H1 (cell line): Measurements from ENCODE around the gene LRRC4C. TPM values are rescaled to one million over a fixed set of nuclear protein-coding genes. Genes with fewer than 3 reads are reported as not detected.

Source experiments
- CTCF ChIA-PET: fragments of 300-600 bp; sonication (Branson Sonifier 250); formaldehyde crosslinking; loops from one replicate; lab custom pipeline; 2021; ENCODE audit not compliant: partially characterized antibody; lab: Charles Lee
- POLR2A ChIA-PET: fragments of 300-600 bp; sonication (Branson Sonifier 250); formaldehyde crosslinking; loops from one replicate; lab custom pipeline; 2021; ENCODE audit warnings: inconsistent platforms; ENCODE audit not compliant: partially characterized antibody; lab: Charles Lee
- DNase-seq, 2 experiments: peaks; one replicate each; pipeline versions ENCODE4 v3.0.0 to v3.0.0-alpha.2; 2010 to 2022; ENCODE audit warnings: low spot score in 2 of 2, low read depth in 1 of 2, mixed read lengths in 1 of 2
- FAIRE-seq: peaks from 2 replicates; lab custom pipeline; 2011; peaks lifted over from hg19 to GRCh38; lab: Jason Lieb, UNC
- H2AFZ ChIP-seq: 2 replicates; pipeline ENCODE4 v1.8.1; 2012; ENCODE audit warnings: low read length, inconsistent platforms
- H2AK5ac ChIP-seq: 2 replicates; pipeline ENCODE4 v1.6.1; 2013; ENCODE audit warnings: low read depth, low read length
- H2BK120ac ChIP-seq: replicated peaks from 2 replicates; pipeline ENCODE3; 2013; ENCODE audit warnings: low read depth, low read length, inconsistent platforms
- H2BK12ac ChIP-seq: 2 replicates; pipeline ENCODE4 v1.6.1; 2013; ENCODE audit warnings: low read depth, low read length
- H2BK15ac ChIP-seq: 2 replicates; pipeline ENCODE4 v1.6.1; 2013; ENCODE audit warnings: low read length
- H2BK20ac ChIP-seq: 2 replicates; pipeline ENCODE4 v1.6.1; 2013; ENCODE audit warnings: low read length
- H2BK5ac ChIP-seq: 2 replicates; pipeline ENCODE4 v1.6.1; 2013; ENCODE audit warnings: low read depth, low read length
- H3K14ac ChIP-seq: 2 replicates; pipeline ENCODE4 v1.6.1; 2013; ENCODE audit warnings: inconsistent platforms; ENCODE audit not compliant: insufficient read length
- H3K18ac ChIP-seq: 2 replicates; pipeline ENCODE4 v1.6.1; 2013; ENCODE audit warnings: low read length; ENCODE audit errors: extremely low read depth
- H3K23ac ChIP-seq: 2 replicates; pipeline ENCODE4 v1.6.1; 2013; ENCODE audit warnings: inconsistent platforms; ENCODE audit not compliant: insufficient read length
- H3K23me2 ChIP-seq: 2 replicates; pipeline ENCODE4 v1.6.1; 2013; ENCODE audit warnings: low read depth, low read length
- H3K27ac ChIP-seq: 2 replicates; pipeline ENCODE4 v1.6.1; 2011; ENCODE audit warnings: low read depth, low read length, inconsistent platforms
- H3K27me3 ChIP-seq, 4 experiments: replicated peaks in 1 of 4; 1 replicate in 1 of 4; 2 replicates in 3 of 4; pipeline versions ENCODE4 v1.6.1 to v1.8.1; 2011 to 2013; ENCODE audit warnings: low read length in 3 of 4, mild to moderate bottlenecking in 3 of 4, inconsistent platforms in 2 of 4, mixed read lengths in 2 of 4, moderate library complexity in 1 of 4; ENCODE audit not compliant: control insufficient read depth in 3 of 4, insufficient read depth in 3 of 4; ENCODE audit errors: extremely low read depth in 1 of 4
- H3K36me3 ChIP-seq, 4 experiments: 2 replicates each; pipeline versions ENCODE4 v1.6.1 to v1.8.1; 2011 to 2013; ENCODE audit warnings: mild to moderate bottlenecking in 4 of 4, low read length in 3 of 4, moderate library complexity in 2 of 4, control low read depth in 1 of 4, inconsistent platforms in 1 of 4; ENCODE audit not compliant: insufficient read depth in 4 of 4, control insufficient read depth in 2 of 4
- H3K4ac ChIP-seq: replicated peaks from 2 replicates; pipeline ENCODE3; 2013; ENCODE audit warnings: low read length, low read depth, mixed read lengths, inconsistent platforms; ENCODE audit not compliant: insufficient read length
- H3K4me1 ChIP-seq, 4 experiments: replicated peaks in 1 of 4; 1 replicate in 1 of 4; 2 replicates in 3 of 4; pipeline versions ENCODE4 v1.6.1 to v1.8.1; 2011 to 2013; ENCODE audit warnings: low read length in 3 of 4, inconsistent platforms in 2 of 4, mixed read lengths in 1 of 4; ENCODE audit not compliant: insufficient read depth in 4 of 4, control insufficient read depth in 3 of 4
- H3K4me2 ChIP-seq, 2 experiments: 2 replicates each; pipeline versions ENCODE4 v1.6.1 to v1.8.1; 2011 to 2013; ENCODE audit warnings: low read depth in 2 of 2, low read length in 2 of 2, control low read depth in 1 of 2, inconsistent platforms in 1 of 2, mild to moderate bottlenecking in 1 of 2; ENCODE audit not compliant: insufficient read depth in 1 of 2
- H3K4me3 ChIP-seq, 4 experiments: fragments of 200-600, 300-600 bp in 1 of 4; sonication (generic), shearing (Covaris generic), sonication (Bioruptor Twin) in 1 of 4; 2 replicates each; pipeline versions ENCODE4 v1.5.1 to v1.8.1; 2011 to 2016; ENCODE audit warnings: low read length in 4 of 4, low read depth in 3 of 4, control low read depth in 2 of 4, inconsistent platforms in 2 of 4, mild to moderate bottlenecking in 2 of 4, mixed read lengths in 1 of 4, moderate library complexity in 1 of 4; ENCODE audit not compliant: insufficient read depth in 2 of 4; ENCODE audit errors: extremely low read depth in 1 of 4
- H3K56ac ChIP-seq: replicated peaks from 2 replicates; pipeline ENCODE3; 2013; ENCODE audit warnings: low read depth, mild to moderate bottlenecking, mixed read lengths, low read length, inconsistent platforms; ENCODE audit not compliant: insufficient read length
- H3K79me1 ChIP-seq: 2 replicates; pipeline ENCODE4 v1.6.1; 2013; ENCODE audit warnings: low read depth, low read length, control low read depth
- H3K79me2 ChIP-seq, 2 experiments: 2 replicates each; pipeline versions ENCODE4 v1.6.1 to v1.8.1; 2012 to 2013; ENCODE audit warnings: low read length in 2 of 2, mild to moderate bottlenecking in 2 of 2, inconsistent platforms in 1 of 2; ENCODE audit not compliant: insufficient read depth in 2 of 2, control insufficient read depth in 1 of 2
- H3K9ac ChIP-seq, 4 experiments: replicated peaks in 1 of 4; 1 replicate in 1 of 4; 2 replicates in 3 of 4; pipeline versions ENCODE4 v1.6.1 to v1.8.1; 2011 to 2013; ENCODE audit warnings: low read depth in 3 of 4, low read length in 3 of 4, control low read depth in 2 of 4, mild to moderate bottlenecking in 2 of 4, moderate library complexity in 2 of 4, inconsistent platforms in 1 of 4; ENCODE audit errors: extremely low read depth in 1 of 4
- H3K9me3 ChIP-seq, 2 experiments: 2 replicates each; pipeline versions ENCODE4 v1.6.1 to v1.8.1; 2012 to 2013; ENCODE audit warnings: mild to moderate bottlenecking in 2 of 2, moderate library complexity in 2 of 2, control low read depth in 1 of 2, inconsistent platforms in 1 of 2, low read depth in 1 of 2, low read length in 1 of 2, mixed read lengths in 1 of 2; ENCODE audit not compliant: insufficient read depth in 2 of 2
- H4K20me1 ChIP-seq, 2 experiments: replicated peaks in 1 of 2; 2 replicates each; pipeline versions ENCODE3 to v1.8.1; 2011 to 2013; ENCODE audit warnings: inconsistent platforms in 2 of 2, low read length in 2 of 2, mild to moderate bottlenecking in 1 of 2; ENCODE audit not compliant: insufficient read depth in 2 of 2, control insufficient read depth in 1 of 2
- H4K5ac ChIP-seq: 2 replicates; pipeline ENCODE4 v1.6.1; 2013; ENCODE audit warnings: low read length, low read depth, mixed read lengths, inconsistent platforms; ENCODE audit not compliant: insufficient read length
- H4K8ac ChIP-seq: 2 replicates; pipeline ENCODE4 v1.8.0; 2013; ENCODE audit warnings: mild to moderate bottlenecking, moderate library complexity, low read length, inconsistent platforms; ENCODE audit not compliant: insufficient read depth; ENCODE audit errors: extremely low read depth
- H4K91ac ChIP-seq: replicated peaks from 2 replicates; pipeline ENCODE3; 2013; ENCODE audit warnings: low read length, mixed read lengths, inconsistent platforms; ENCODE audit not compliant: insufficient read length
- CBX8 ChIP-seq: fragments of 300-800, 300-1000 bp; sonication (generic); IDR thresholded peaks from 2 replicates; pipeline ENCODE4 v1.7.1; 2016; ENCODE audit warnings: low read depth, low read length, borderline replicate concordance
- CEBPB ChIP-seq: IDR thresholded peaks from 2 replicates; pipeline ENCODE4 v1.6.1; 2012; ENCODE audit warnings: low read depth, low read length
- CTBP2 ChIP-seq: IDR thresholded peaks from 2 replicates; pipeline ENCODE4 v1.7.0; 2011; ENCODE audit warnings: borderline replicate concordance, mild to moderate bottlenecking, moderate library complexity, mixed read lengths, low read length; ENCODE audit not compliant: insufficient read depth, insufficient read length
- NRF1 ChIP-seq: IDR thresholded peaks from 2 replicates; pipeline ENCODE4 v1.6.1; 2011; ENCODE audit warnings: mild to moderate bottlenecking, low read depth, low read length, improper control_type of control experiment
- POLR2AphosphoS5 ChIP-seq: IDR thresholded peaks from 2 replicates; pipeline ENCODE4 v1.6.1; 2011; ENCODE audit warnings: low read depth, low read length
- RBBP5 ChIP-seq: IDR thresholded peaks from 2 replicates; pipeline ENCODE4 v1.7.1; 2012; ENCODE audit warnings: low read depth, mild to moderate bottlenecking, inconsistent platforms, low read length, moderate library complexity, borderline replicate concordance
- RNF2 ChIP-seq: fragments of 200-900, 300-1000 bp; sonication (generic); IDR thresholded peaks from 2 replicates; pipeline ENCODE4 v1.7.1; 2016; ENCODE audit warnings: borderline replicate concordance, low read depth, mild to moderate bottlenecking, antibody characterized with exemption, low read length; ENCODE audit not compliant: poor library complexity, severe bottlenecking; ENCODE audit errors: missing control alignments
- SIN3A ChIP-seq, 2 experiments: IDR thresholded peaks in 1 of 2; conservative IDR thresholded peaks in 1 of 2; 2 replicates each; pipeline ENCODE4 v1.6.1; 2011 to 2012; ENCODE audit warnings: low read length in 2 of 2, improper control_type of control experiment in 1 of 2, low read depth in 1 of 2, mild to moderate bottlenecking in 1 of 2
- SP4 ChIP-seq: IDR thresholded peaks from 2 replicates; pipeline ENCODE4 v1.6.1; 2012; ENCODE audit warnings: low read length, inconsistent platforms
- TAF1 ChIP-seq: IDR thresholded peaks from 2 replicates; pipeline ENCODE4 v1.6.1; 2011; ENCODE audit warnings: mild to moderate bottlenecking, low read depth, low read length
- WGBS, 2 experiments: shearing (Covaris generic) in 1 of 2; methylation state at CpG; one replicate each; pipeline versions ENCODE4 v1.1.6 to v1.1.7; 2013 to 2015; ENCODE audit warnings: low lambda C conversion rate in 2 of 2, mixed read lengths in 2 of 2, inconsistent platforms in 1 of 2, low coverage in 1 of 2, missing lambda C conversion rate in 1 of 2; ENCODE audit not compliant: insufficient replicate concordance in 2 of 2, insufficient coverage in 1 of 2, insufficient read length in 1 of 2; ENCODE audit errors: extremely low coverage in 1 of 2, missing lambda C conversion rate in 1 of 2; 5-methylcytosine and 5-hydroxymethylcytosine counted together
- polyA plus RNA-seq, 7 experiments: library from polyadenylated mRNA; depleted of rRNA in 3 of 7; stranded (reverse) in 5 of 7; unstranded in 2 of 7; fragments of >200 nt in 5 of 7; fragments of 200-250 nt in 2 of 7; gene quantifications; 1 replicate in 5 of 7; 2 replicates in 1 of 7; 4 replicates in 1 of 7; pipeline versions ENCODE4 v1.2.1 to v1.2.3, GENCODE V29; 2011 to 2013; ENCODE audit warnings: missing spikeins in 2 of 7, mixed read lengths in 2 of 7
- total RNA-seq: library from RNA; stranded (reverse); fragmentation: NEBNext Ultra II Directional; extraction: Animal tissue kit (Norgen Biotek cat#: 25700); gene quantifications from 2 replicates; pipeline ENCODE4 v1.2.1, GENCODE V29; 2021
- TF ChIP-seq, protein P1 (sequence below): IDR thresholded peaks from 2 replicates; pipeline ENCODE4 v1.6.1; 2012; ENCODE audit warnings: low read length, inconsistent platforms

LRRC4C gene
- total and polyA plus RNA-seq, 2 of the 8 experiments (the other 6 are each of a cell fraction or from before 2014, with no cell fraction given) = 0.23 to 2.2 TPM

DNA sequence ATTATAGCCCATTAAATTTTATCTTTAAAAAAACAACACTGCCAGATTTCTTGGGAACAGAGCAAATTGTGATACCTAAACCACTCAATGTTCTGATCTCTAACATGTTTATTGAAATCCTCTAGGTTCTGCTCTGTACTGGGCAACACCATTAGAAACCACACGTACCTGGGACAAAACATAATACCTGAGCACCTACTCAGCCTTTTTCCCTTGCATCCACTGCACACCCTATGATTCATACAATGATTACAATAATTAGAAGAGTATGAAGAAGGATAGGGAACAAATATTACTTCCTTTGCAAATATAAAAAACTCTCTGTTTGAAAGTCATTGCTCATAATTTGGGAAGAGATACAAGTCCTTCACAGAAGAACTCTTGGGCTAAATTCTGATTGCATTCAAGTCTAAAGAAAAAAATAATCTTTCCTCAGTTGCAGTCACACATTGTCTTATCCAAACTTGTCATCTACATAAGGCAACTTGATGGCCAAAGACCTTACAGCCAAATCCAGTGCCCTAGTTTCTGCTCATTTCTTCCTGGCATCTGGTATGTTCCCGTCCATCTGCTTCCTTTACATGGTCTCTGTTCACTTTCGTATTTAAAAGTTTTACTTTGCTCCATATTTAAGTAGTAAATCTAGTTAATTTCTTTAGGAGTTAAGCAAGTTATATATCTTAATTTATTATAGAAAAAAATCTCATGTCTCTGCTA lies 407.4 kb downstream of the LRRC4C start:
- Histone ChIP-seq H4K20me1 (no peaks in the 10 kb centered on the region), H2BK15ac (no peak overlapping the region), H2BK5ac (no peak overlapping the region), H3K27me3 (no peaks in the 10 kb centered on the region), H3K14ac (no peak overlapping the region), H2BK20ac (no peak overlapping the region), H3K27ac (no peak overlapping the region), H3K56ac (no peak overlapping the region), H3K23ac (no peak overlapping the region), H3K18ac (no peak overlapping the region), H3K4me3 (no peak overlapping the region), H3K4me1 (no peaks in the 10 kb centered on the region), H3K9me3 (no peaks in the 10 kb centered on the region), H2BK12ac (no peak overlapping the region), H3K79me1 (no peaks in the 10 kb centered on the region), H3K4me2 (no peak overlapping the region), H2AFZ (no peak overlapping the region), H4K91ac (no peak overlapping the region), H2BK120ac (no peak overlapping the region), H4K5ac (no peak overlapping the region), H3K23me2 (no peaks in the 10 kb centered on the region), H3K4ac (no peak overlapping the region), H2AK5ac (no peak overlapping the region), H3K36me3 (no peaks in the 10 kb centered on the region), H3K9ac (peak overlapping the region in 1 of 4 experiments; percentile 8; a peak in 1 of 7 replicates), H4K8ac (no peak overlapping the region), H3K79me2 (no peaks in the 10 kb centered on the region)
- 98% methylated on average over 3 of the region's 3 CpGs; no CpG with 5 or more reads in 1 of the 2 experiments for WGBS, 2 experiments
- no peak for DNase-seq
- no peak for FAIRE-seq
- CTCF ChIA-PET = no interaction called here
- POLR2A ChIA-PET = no interaction called here
- TF ChIP-seq RBBP5 (no peak), SP4 (no peak), TAF1 (no peak), SIN3A (conservative IDR thresholded peaks at IDR 0.05 in 1 of 2, IDR thresholded peaks at IDR 0.05 in 1 of 2; ENCODE audit: low read depth in 1 of 2, low read length in 2 of 2) (no peak), POLR2AphosphoS5 (no peak), CTBP2 (no peak), CBX8 (no peak), CEBPB (no peak), NRF1 (no peak), RNF2 (no peak)
- TF ChIP-seq, protein P1, sequence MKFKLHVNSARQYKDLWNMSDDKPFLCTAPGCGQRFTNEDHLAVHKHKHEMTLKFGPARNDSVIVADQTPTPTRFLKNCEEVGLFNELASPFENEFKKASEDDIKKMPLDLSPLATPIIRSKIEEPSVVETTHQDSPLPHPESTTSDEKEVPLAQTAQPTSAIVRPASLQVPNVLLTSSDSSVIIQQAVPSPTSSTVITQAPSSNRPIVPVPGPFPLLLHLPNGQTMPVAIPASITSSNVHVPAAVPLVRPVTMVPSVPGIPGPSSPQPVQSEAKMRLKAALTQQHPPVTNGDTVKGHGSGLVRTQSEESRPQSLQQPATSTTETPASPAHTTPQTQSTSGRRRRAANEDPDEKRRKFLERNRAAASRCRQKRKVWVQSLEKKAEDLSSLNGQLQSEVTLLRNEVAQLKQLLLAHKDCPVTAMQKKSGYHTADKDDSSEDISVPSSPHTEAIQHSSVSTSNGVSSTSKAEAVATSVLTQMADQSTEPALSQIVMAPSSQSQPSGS = no peak
